Common myeloid progenitor, CD34-positive (primary cell): ENCODE measurements around the gene IGF1R.
"Not testable (repeated sequence)": the region's sequence is repeated elsewhere in the genome, so short reads cannot be mapped to it uniquely, and the experiment has no call there.

Source experiments
- CTCF ChIA-PET: fragments of 350-600 bp; sonication (Branson Sonifier 250); formaldehyde crosslinking; loops from one replicate; lab custom pipeline; 2021; ENCODE audit warnings: antibody characterized with exemption; lab: Charles Lee
- POLR2A ChIA-PET: fragments of 350-600 bp; sonication (Branson Sonifier 250); formaldehyde crosslinking; loops from one replicate; lab custom pipeline; 2021; ENCODE audit warnings: antibody characterized with exemption; lab: Charles Lee
- DNase-seq, 3 donors: peaks; one replicate each; pipeline versions ENCODE4 v3.0.0 to v3.0.0-alpha.2; 2013
- H3K27ac ChIP-seq, 2 experiments: 1 replicate in 1 of 2; 2 replicates in 1 of 2; pipeline ENCODE4 v1.7.0; 2013; ENCODE audit warnings: inconsistent platforms in 2 of 2, low read length in 2 of 2, mild to moderate bottlenecking in 2 of 2, low read depth in 1 of 2, moderate library complexity in 1 of 2; ENCODE audit not compliant: severe bottlenecking in 2 of 2, insufficient read depth in 1 of 2, poor library complexity in 1 of 2
- H3K27me3 ChIP-seq, 5 experiments: replicated peaks in 2 of 5; 1 replicate in 3 of 5; 2 replicates in 2 of 5; pipeline versions ENCODE4 v1.6.1 to v1.7.0; 2013; ENCODE audit warnings: low read length in 4 of 5, mild to moderate bottlenecking in 2 of 5, moderate library complexity in 2 of 5, inconsistent platforms in 1 of 5; ENCODE audit not compliant: insufficient read depth in 5 of 5, control insufficient read depth in 4 of 5
- H3K36me3 ChIP-seq, 4 experiments: 1 replicate in 2 of 4; 2 replicates in 2 of 4; pipeline versions ENCODE4 v1.6.1 to v1.7.0; 2013; ENCODE audit warnings: low read length in 3 of 4, control low read depth in 1 of 4, mild to moderate bottlenecking in 1 of 4; ENCODE audit not compliant: control insufficient read depth in 4 of 4, insufficient read depth in 4 of 4
- H3K4me1 ChIP-seq, 4 experiments: 1 replicate in 3 of 4; 2 replicates in 1 of 4; pipeline versions ENCODE4 v1.6.1 to v1.7.1; 2013; ENCODE audit warnings: low read length in 3 of 4, mild to moderate bottlenecking in 3 of 4, control low read depth in 1 of 4, inconsistent platforms in 1 of 4, moderate library complexity in 1 of 4; ENCODE audit not compliant: control insufficient read depth in 4 of 4, insufficient read depth in 4 of 4; ENCODE audit errors: control extremely low read depth in 1 of 4
- H3K4me3 ChIP-seq, 7 experiments: 1 replicate in 4 of 7; 2 replicates in 3 of 7; pipeline versions ENCODE4 v1.5.1 to v1.7.0; 2013; ENCODE audit warnings: mild to moderate bottlenecking in 7 of 7, low read length in 6 of 7, moderate library complexity in 6 of 7, inconsistent platforms in 2 of 7, low read depth in 2 of 7, control low read depth in 1 of 7; ENCODE audit not compliant: insufficient read depth in 4 of 7, control insufficient read depth in 1 of 7; ENCODE audit errors: extremely low read depth in 1 of 7
- H3K9me3 ChIP-seq, 5 experiments: 1 replicate in 4 of 5; 2 replicates in 1 of 5; pipeline versions ENCODE4 v1.6.1 to v1.7.1; 2013; ENCODE audit warnings: low read length in 4 of 5, mild to moderate bottlenecking in 2 of 5, inconsistent platforms in 1 of 5, low read depth in 1 of 5, moderate library complexity in 1 of 5; ENCODE audit not compliant: control insufficient read depth in 4 of 5, insufficient read depth in 2 of 5; ENCODE audit errors: control extremely low read depth in 1 of 5
- WGBS: methylation state at CpG from one replicate; pipeline ENCODE4 v1.1.5; 2013; ENCODE audit not compliant: insufficient coverage; 5-methylcytosine and 5-hydroxymethylcytosine counted together

The IGF1R gene

GRCh38 chr15:99003317-99003716, 355.0 kb downstream of the IGF1R start:
- CTCF ChIA-PET, H3K9me3 ChIP-seq, H3K4me1 ChIP-seq, POLR2A ChIA-PET, DNase-seq, H3K27ac ChIP-seq, H3K4me3 ChIP-seq, H3K36me3 ChIP-seq: not testable (repeated sequence)
- H3K27me3 ChIP-seq = peaks cover 0 to 27% (median 5%) of the 10 kb centered on the region in 5 experiments
- 100% methylated on average over 3 of the region's 10 CpGs for WGBS

- DNase-seq, H3K4me3 ChIP-seq, H3K27ac ChIP-seq, POLR2A ChIA-PET, H3K4me1 ChIP-seq, H3K9me3 ChIP-seq, H3K36me3 ChIP-seq: not testable (repeated sequence)
- CTCF ChIA-PET = interaction anchor here (0.9 kb wide), 1 partner anchor 34 kb away, joined by 3 read pairs; no protein-coding TSS in a partner anchor
- H3K27me3 ChIP-seq = peaks cover 0 to 22% (median 5%) of the 10 kb centered on the region in 5 experiments
- WGBS = 67% methylated on average over 25 of the region's 38 CpGs
These were observed 356.9 kb downstream of the IGF1R start for GRCh38 chr15:99004998-99005974.

DNA sequence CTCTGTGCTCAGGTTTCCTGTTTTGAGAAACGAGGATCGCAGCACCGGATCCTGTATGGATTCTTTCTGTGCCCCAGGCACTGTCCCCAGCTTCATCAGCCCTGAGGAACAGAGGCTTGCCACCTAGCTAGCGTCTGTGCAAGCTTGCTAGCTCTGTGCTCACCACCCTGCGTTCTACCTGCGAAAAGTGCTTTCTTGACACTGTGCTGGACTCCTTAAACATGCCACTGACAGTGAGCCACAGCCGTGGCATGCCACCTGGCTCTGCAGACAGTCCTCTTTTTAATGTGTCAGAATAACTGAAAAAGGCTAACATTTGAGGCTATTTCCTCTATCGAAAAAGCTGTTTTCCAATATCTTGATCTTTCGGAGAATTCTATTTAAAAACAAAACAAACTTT, 357.8 kb downstream of the IGF1R start:
- no peak overlapping the region for H3K4me3 ChIP-seq
- WGBS = 77% methylated on average over 8 of the region's 9 CpGs
- H3K36me3 ChIP-seq = no peaks in the 10 kb centered on the region
- H3K27me3 ChIP-seq = peaks cover 0 to 22% (median 5%) of the 10 kb centered on the region in 5 experiments
- H3K4me1 ChIP-seq = no peaks in the 10 kb centered on the region
- ChIA-PET POLR2A (no interaction called here), CTCF (interaction anchor here (0.9 kb wide), 1 partner anchor 35 kb away, joined by 3 read pairs; no protein-coding TSS in a partner anchor)
- no peaks in the 10 kb centered on the region for H3K9me3 ChIP-seq
- DNase-seq = no peak
- H3K27ac ChIP-seq = no peak overlapping the region

DNA sequence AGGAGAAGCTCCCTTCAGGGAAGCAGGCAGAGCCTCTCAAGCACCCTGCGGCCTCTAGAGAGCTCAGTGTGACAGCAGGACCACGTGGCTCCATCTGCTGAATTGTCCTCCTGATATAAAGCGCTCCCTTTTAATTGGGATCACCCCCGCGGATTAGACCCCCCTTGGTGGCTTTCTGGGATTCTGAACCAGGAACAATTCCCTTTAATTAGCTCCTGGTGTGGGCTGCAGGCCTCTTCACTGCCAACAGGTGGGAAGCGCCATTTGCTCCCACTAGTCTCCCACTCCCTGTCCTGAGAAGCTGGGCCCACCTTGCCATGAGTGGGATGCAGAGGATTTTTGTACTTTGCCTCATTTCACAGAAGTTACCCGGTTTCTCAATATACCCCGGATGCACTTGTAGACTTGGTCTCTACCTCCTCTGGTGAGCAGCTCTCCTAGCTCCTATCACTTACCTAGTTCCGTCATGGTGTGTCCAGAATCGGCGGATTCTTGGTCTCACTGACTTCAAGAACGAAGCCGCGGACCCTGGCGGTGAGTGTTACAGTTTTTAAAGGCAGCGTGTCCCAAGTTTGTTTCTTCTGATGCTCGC, 358.7 kb downstream of the IGF1R start:
- WGBS = 94% methylated on average over 17 of the region's 17 CpGs
- H3K4me1 ChIP-seq = no peaks in the 10 kb centered on the region

DNA sequence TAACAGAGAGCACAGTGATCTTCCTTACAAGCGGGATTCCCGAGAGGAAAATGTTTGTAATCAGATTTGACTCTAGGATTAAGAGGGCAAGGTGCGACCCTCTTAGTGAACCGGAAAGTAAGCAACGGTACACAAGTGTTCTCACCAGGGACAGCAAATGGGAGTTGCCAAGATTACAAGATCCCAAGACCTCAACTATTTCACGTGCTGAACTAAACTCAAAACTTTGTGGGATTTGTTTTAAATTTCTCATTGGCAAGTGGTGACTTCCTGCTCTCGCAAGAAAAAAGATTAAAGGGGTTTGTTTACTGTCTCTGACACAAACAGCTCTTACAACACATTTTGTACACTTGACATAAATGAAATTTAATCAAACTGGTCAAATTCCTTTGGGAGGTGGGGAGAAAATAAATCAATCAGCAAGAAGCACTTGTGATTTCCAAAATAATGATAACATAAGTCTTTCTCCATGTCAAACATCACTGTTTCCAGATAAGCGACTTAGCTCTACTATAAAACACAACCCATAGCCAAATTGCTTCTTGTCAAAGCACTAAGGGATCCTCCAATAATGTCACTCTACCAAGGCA, 361.5 kb downstream of the IGF1R start:
- no peaks in the 10 kb centered on the region for H3K36me3 ChIP-seq
- POLR2A ChIA-PET = no interaction called here
- H3K4me1 ChIP-seq = peaks cover 0 to 3% (median 1%) of the 10 kb centered on the region in 4 experiments
- H3K9me3 ChIP-seq = no peaks in the 10 kb centered on the region
- 93% methylated on average over 5 of the region's 8 CpGs for WGBS
- peaks cover 0 to 20% (median 5%) of the 10 kb centered on the region in 5 experiments for H3K27me3 ChIP-seq
- DNase-seq = no peak
- CTCF ChIA-PET = no interaction called here
- no peak overlapping the region for H3K27ac ChIP-seq
- no peak overlapping the region for H3K4me3 ChIP-seq

More for the DNA sequence above, 358.7 kb downstream of the IGF1R start:
- no peaks in the 10 kb centered on the region for H3K36me3 ChIP-seq
- ChIA-PET POLR2A (no interaction called here), CTCF (no interaction called here)
- H3K27ac ChIP-seq = no peak overlapping the region
- no peaks in the 10 kb centered on the region for H3K9me3 ChIP-seq
- H3K4me3 ChIP-seq = no peak overlapping the region
- H3K27me3 ChIP-seq = peaks cover 0 to 22% (median 5%) of the 10 kb centered on the region in 5 experiments
- no peak for DNase-seq

DNA sequence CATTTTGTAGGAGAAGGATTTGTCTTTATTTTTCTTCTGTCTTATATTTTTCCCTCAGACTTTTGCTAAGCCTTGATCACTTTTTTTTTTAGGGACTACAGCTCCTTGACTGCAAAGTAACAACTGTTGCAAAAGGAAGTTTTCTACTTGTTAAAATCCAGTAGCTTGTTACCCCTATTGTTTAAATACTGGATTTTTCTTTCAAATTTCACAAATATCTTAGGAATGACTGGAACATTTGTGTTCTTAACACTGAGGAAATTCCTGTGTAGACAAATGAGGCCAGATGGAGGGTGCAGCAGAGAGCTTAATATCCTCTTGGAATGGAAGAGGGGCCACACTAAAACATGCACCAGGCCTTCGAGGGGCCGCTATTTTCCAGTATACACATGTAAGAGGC, 362.4 kb downstream of the IGF1R start:
- H3K27ac ChIP-seq = no peak overlapping the region
- no CpG with 5 or more reads among the region's 2 CpGs for WGBS
- H3K9me3 ChIP-seq = no peaks in the 10 kb centered on the region
- peaks cover 0 to 23% (median 5%) of the 10 kb centered on the region in 5 experiments for H3K27me3 ChIP-seq
- no peak for DNase-seq
- H3K4me1 ChIP-seq = peaks cover 0 to 12% (median 9%) of the 10 kb centered on the region in 4 experiments
- H3K4me3 ChIP-seq = no peak overlapping the region
- ChIA-PET POLR2A (no interaction called here), CTCF (interaction anchor here (0.6 kb wide), 1 partner anchor 48 kb away, joined by 3 read pairs; no protein-coding TSS in a partner anchor)
- H3K36me3 ChIP-seq = no peaks in the 10 kb centered on the region
